Erythroblast (primary cell): Measurements from ENCODE around the gene AAK1.

ENCODE experiments used
- GATA1 ChIP-seq: IDR thresholded peaks from 2 replicates; pipeline ENCODE4 v1.6.1; 2011; ENCODE audit warnings: low read depth, mild to moderate bottlenecking, control low read depth, low read length, moderate library complexity
- POLR2A ChIP-seq: IDR thresholded peaks from 2 replicates; pipeline ENCODE4 v1.6.1; 2011; ENCODE audit warnings: mild to moderate bottlenecking, low read length

DNA sequence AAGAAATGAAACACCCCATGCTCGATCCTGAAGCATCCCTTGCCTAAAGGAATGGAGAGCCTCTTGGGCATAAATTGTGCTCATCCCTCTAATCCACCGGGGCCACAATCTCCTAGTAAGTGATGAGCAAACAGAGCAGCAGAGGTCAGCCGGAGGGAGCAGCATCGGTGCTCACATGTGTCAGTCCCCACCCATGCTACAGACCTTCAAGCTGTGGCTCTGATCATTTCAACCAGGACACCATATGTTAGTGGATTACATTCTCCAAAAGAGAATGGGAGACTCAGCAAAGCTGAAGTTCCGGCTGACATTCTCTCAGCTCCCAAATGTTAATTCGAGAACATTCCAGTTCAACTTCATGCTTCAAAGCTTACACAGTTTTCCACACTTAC is 75.6 kb downstream of the AAK1 start:
- no peak for TF ChIP-seq POLR2A
- TF ChIP-seq GATA1 = no peak
